ENCODE data around the gene CNGA1.

DNA sequence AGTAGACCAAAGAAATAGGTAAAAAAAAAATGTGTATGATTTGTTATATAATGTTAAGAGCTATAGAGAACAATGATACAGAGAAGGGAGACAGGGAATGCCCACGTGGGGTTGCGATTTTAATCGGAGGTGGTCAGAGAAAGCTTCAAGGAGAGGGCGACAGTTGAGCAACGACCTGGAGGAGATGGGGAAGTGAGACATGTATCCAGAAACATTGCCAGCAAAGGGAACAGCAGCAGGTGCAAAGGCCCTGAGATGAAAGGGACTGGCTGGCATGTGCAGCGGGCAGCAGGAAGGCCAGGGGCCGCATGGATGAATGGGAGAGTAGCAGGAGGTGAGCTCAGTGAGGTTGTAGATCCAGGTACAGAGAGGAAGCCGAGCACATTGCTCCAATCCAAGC lies 33.0 kb upstream of the CNGA1 start:
- no peak for TF ChIP-seq EZH2 (IDR thresholded peaks at IDR 0.05)
- no peak for TF ChIP-seq POLR2AphosphoS5 (IDR thresholded peaks at IDR 0.05; ENCODE audit: borderline replicate concordance, low read depth, low read length)
- TF ChIP-seq FOXP2 (optimal IDR thresholded peaks at IDR 0.05; ENCODE audit: control extremely low read depth, extremely low read length, insufficient read depth): no peak
